ENCODE measurements around the gene BLVRA. TPM values are rescaled to one million over a fixed set of nuclear protein-coding genes. Genes with fewer than 3 reads are reported as not detected.

BLVRA gene
- total and polyA plus RNA-seq, 10 of the 15 experiments (the other 5 are each of a cell fraction or from before 2014, with no cell fraction given): 63.3 to 198 (median 102) TPM

GRCh38 chr7:43758822-43759683 lies 573 bp downstream of the BLVRA start:
- FAIRE-seq (no peak), ATAC-seq (peak; percentile 79), DNase-seq (ENCODE audit: low read depth, low spot score) (no peak)
- 2% methylated on average over 51 of the region's 56 CpGs for WGBS (ENCODE audit: insufficient coverage, insufficient replicate concordance, low lambda C conversion rate, missing lambda C conversion rate)
- POLR2A ChIA-PET: interaction anchor here (0.6 to 3.1 kb wide), 11 partner anchors 8 to 176 kb away, joined by 3 to 13 read pairs (median 4); partner anchors contain the start of gene STK17A
- Histone ChIP-seq H3K79me2 (ENCODE audit: control insufficient read depth, insufficient read depth, low read length) (peaks cover 33% of the 10 kb centered on the region), H3K9me3 (replicated peaks; ENCODE audit: control insufficient read depth, insufficient read depth, low read length) (no peaks in the 10 kb centered on the region), H3K36me3 (ENCODE audit: control insufficient read depth in 2 of 2, insufficient read depth in 2 of 2, low read length in 1 of 2) (no peaks in the 10 kb centered on the region), H3K27ac (ENCODE audit: control insufficient read depth, insufficient read depth) (peak overlapping the region; percentile 73), H2AFZ (ENCODE audit: control insufficient read depth, low read depth, low read length) (peak overlapping the region; percentile 69), H4K20me1 (ENCODE audit: control insufficient read depth, insufficient read depth) (no peaks in the 10 kb centered on the region), H3K4me3 (peak overlapping the region; percentile 87), H3K4me1 (ENCODE audit: control insufficient read depth, insufficient read depth, low read length) (peaks cover 42% of the 10 kb centered on the region), H3K27me3 (replicated peaks in 1 of 2; ENCODE audit: control insufficient read depth in 2 of 2, insufficient read depth in 2 of 2, low read length in 1 of 2) (no peaks in the 10 kb centered on the region), H3K9ac (ENCODE audit: control insufficient read depth, insufficient read depth, low read length) (peak overlapping the region; percentile 86), H3K4me2 (ENCODE audit: control insufficient read depth, insufficient read depth) (peak overlapping the region; percentile 79)
- BruUV-seq (replicated peaks): TSS peak; percentile 67
- RAD21 ChIA-PET (ENCODE audit: unreplicated experiment): interaction anchor here (0.7 to 5.9 kb wide), 15 partner anchors 17 to 176 kb away, joined by 3 to 40 read pairs (median 6); partner anchors contain the start of genes COA1 and STK17A
- CTCF ChIA-PET: interaction anchor here (0.6 to 6.8 kb wide), 7 partner anchors 25 to 177 kb away, joined by 3 to 36 read pairs (median 3); partner anchors contain the start of gene STK17A
- intact Hi-C loops (cut with micrococcal nuclease; ENCODE audit: unreplicated experiment): no loop called here
- SMC1A ChIA-PET (ENCODE audit: uncharacterized antibody, unreplicated experiment): interaction anchor here (0.8 to 9.8 kb wide), 8 partner anchors 24 to 177 kb away, joined by 3 to 84 read pairs (median 4); partner anchors contain the start of gene STK17A
- in situ Hi-C loops (cut with MboI): no loop called here
- no peak for TF ChIP-seq E2F8 (IDR thresholded peaks at IDR 0.05; ENCODE audit: low read depth, partially characterized antibody)
- no peak for TF ChIP-seq ZNF592 (IDR thresholded peaks at IDR 0.05)
- TF ChIP-seq ZSCAN29 (IDR thresholded peaks at IDR 0.05): no peak
- no peak for TF ChIP-seq EP300 (IDR thresholded peaks at IDR 0.05; ENCODE audit: borderline replicate concordance in 1 of 2, control insufficient read depth in 1 of 2, low read depth in 2 of 2, low read length in 2 of 2)
- TF ChIP-seq SUZ12 (IDR thresholded peaks at IDR 0.05; ENCODE audit: unreplicated experiment): no peak
- TF ChIP-seq MYC (IDR thresholded peaks at IDR 0.05; ENCODE audit: insufficient read depth, insufficient read length, insufficient replicate concordance, low read length, severe bottlenecking): peak; percentile 17
- TF ChIP-seq IKZF2 (IDR thresholded peaks at IDR 0.05): no peak
- TF ChIP-seq CREB1 (IDR thresholded peaks at IDR 0.05; ENCODE audit: low read depth): no peak
- TF ChIP-seq SP1 (IDR thresholded peaks at IDR 0.05; ENCODE audit: low read depth, low read length): no peak
- 0 out of 2 replicates have a peak, but pooled peaks have one; percentile 1 for TF ChIP-seq IKZF1 (conservative IDR thresholded peaks at IDR 0.05)
- TF ChIP-seq PBX3 (IDR thresholded peaks at IDR 0.05; ENCODE audit: insufficient replicate concordance, low read depth, low read length): no peak
- peak; percentile 54; the same call in 1 of the 2 replicates for TF ChIP-seq GATAD2B (conservative IDR thresholded peaks at IDR 0.05; ENCODE audit: low read depth)
- no peak for TF ChIP-seq SMAD5 (IDR thresholded peaks at IDR 0.05; ENCODE audit: low read depth)

Data from GM12878 (cell line).